GM08714 (cell line): ENCODE results near the gene RGL2.

Source experiments
- H3K4me3 ChIP-seq: fragments of 200-500 bp; sonication (Bioruptor generic); 2 replicates; pipeline ENCODE4 v1.5.1; 2014; ENCODE audit warnings: mild to moderate bottlenecking, low read length, inconsistent platforms
- ZNF274 ChIP-seq: IDR thresholded peaks from 2 replicates; pipeline ENCODE4 v1.6.1; 2012; ENCODE audit warnings: mild to moderate bottlenecking, low read depth, low read length

The RGL2 gene

DNA sequence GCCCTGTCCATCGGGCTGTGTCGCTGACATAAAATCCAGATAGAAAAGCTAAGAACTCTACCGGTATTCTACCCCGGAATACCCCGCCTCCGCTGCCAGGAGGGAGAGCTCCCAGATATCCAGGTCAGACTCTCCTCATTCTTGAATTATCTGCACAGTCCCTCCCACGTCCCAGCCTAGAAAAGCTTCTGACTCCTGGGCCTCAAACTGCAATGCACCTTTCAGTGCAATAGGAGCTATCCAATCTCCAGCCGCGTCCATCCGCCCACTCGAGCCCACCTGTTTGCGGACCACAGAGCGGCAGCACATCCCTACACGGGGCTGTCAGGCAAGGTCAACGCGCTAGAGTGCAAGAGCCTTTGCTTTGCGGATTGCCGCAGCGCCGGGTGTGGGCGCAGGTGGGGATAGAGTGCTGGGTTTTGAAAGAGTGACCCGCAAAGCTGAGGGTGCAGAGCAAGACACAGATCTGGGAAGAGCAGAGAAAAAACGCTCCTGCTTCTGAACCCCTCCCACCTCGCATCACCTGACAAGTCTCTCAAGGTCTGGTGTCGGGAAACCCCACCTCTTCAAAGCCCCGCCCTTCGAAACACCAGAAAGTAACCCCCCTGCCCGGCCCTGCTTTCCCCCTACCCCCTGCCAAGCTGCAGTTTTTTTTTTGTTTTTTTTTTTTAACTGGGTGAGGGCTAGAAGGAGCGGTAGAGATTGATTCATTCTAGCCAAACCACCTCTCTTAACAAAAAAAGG, 13.8 kb upstream of the RGL2 start:
- TF ChIP-seq ZNF274, result no peak
- H3K4me3 ChIP-seq, result peak overlapping the region; percentile 84

DNA sequence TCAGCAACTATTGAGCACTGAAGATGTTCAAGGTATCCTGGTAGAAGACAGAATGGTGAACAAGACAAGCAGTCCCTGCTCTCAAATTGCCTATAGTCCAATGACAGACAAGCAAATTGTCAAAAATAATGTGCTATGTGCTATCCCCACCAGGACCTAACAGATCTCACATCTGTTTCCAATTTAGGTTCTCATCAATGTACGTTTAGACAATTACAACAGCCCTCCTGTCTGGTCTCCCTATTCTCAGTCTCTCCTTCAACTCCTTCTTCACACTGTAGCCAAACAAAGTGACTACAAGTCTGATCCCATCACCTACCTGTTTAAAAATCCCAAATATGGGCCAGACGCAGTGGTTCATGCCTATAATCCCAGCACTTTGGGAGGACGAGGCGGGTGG, 7.6 kb upstream of the RGL2 start:
- TF ChIP-seq ZNF274, result no peak
- no peak overlapping the region for H3K4me3 ChIP-seq

DNA sequence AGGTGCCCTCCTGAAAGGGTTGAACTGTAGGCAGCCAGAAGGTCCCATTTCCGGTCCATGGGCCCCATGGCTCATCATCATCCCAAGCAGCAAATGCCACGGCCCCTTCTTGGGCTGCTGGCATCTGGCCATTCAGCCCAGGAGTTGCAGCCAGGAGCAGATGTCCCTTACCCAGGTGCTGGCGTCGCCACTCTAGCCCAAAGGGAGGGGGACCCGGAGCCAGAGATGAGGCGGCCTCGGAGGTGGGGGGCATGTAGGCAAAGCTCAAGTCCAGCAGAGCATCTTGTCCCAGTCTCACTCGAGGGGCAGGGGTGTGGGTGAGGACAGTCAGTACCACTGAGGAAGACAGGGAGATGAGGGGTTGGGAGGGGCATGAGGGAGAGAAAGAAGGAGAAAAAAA, 6.3 kb upstream of the RGL2 start:
- H3K4me3 ChIP-seq, result no peak overlapping the region
- TF ChIP-seq ZNF274, result no peak

DNA sequence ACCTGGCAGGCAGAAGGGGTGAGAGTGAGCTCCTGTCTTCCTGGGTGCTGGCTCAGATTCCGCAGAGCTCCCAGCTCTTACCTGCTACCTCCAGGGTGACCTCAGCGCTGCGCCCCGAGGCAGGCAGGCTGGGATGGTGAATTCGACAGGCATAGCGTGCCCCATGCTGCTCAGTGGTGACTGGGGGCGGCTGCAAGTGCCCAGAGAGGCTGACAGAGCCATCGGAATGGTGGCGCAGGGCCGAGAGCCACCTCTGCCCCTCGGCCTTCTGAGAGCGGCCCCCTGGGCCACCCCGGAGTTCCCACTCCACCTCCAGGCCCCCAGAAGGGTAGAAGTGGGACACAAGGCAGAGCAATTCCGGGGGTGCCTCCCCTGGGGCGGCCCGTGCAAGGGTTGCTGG, 5.5 kb upstream of the RGL2 start:
- H3K4me3 ChIP-seq, result no peak overlapping the region
- TF ChIP-seq ZNF274, result no peak

DNA sequence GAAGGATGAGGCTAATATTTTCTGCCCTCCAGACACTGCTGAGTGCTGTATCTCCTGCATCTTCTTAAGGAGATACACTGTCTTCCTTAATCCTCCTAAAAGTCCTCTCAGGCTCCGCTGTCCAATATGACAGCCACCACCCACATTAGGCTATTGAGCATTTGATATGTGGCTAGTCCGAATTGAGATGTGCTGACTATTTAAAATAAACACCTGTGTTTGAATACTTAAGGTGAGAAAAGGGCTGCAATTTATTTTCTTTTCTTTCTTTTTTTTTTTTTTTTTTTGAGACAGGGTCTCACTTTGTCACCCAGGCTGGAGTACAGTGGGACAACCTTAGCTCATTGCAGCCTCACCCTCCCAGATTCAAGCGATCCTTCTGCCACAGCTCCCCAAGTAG, 3.1 kb upstream of the RGL2 start:
- TF ChIP-seq ZNF274, result no peak
- H3K4me3 ChIP-seq, result no peak overlapping the region

DNA sequence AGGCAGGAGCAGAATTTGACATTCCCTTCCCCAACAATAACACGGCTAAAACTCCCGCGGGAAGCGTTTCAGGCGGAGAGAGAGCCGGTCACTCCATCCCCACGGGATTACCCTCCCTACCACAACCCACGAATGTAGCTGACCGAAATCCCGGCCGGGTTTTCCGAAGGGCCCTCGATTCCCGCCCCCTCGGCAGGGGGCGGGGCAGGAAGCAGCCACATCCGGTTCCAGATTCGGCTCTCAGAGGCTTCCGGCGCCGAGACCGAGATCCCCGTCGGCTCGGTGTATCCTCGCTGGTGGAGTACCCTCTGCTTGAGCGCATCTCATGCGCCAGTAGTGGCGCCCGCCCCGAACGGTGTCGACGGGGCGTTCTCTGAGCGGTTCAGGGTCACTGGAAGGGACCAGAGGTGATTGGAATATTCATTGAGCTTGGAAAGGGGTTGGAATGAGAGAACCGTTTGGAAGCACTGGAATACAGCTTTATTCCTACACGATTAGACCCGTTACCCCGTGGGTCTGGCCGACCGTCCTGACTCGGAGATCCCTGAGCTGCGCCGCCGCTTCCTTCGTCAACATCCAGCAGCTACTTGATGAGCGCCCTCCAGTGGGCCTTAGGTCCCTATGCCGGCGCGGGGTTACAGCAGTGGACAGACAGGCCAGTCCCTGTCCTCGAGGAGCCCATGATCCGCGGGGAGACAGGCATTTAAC, 649 bp upstream of the RGL2 start:
- H3K4me3 ChIP-seq, result peak overlapping the region; percentile 72
- no peak for TF ChIP-seq ZNF274

DNA sequence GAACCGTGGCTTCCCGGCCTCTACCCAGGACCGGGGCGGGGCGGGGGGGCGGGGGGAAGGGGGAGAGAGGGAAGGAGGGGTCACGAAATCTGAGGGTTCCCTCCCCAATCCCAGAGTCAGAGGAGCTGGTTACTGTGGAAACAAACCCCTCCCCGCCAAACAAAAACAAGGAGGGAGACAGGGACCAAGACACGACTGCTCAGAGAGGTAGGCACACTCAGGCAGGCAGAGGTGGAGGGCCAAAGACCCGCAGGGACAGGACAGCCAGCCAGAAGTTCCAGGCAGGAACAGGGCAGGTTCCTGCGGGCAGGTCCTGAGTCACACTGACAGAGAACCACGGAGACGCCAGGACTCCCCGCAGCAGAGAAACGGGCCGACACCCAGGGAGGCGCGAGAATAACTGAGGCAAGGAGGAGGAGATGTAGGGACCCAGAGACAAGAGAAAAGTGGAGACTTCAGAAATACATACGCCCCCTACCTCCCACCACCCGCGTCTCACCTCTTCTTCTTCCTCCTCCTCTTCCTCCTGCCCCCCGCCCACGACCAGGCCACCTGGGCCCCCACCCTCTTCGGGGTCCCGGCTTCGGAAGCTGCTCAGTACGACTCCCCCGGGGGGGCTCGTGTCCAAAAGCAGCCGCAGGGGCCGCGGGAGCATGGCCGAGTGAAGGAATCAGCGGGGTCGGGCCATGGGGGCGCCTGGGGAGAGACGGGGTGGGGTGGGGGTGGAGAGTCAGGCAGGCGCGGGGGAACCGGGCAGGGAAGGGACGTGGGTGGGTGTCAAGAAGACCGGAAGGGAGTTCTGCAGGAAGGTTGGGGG, 578 bp downstream of the RGL2 start:
- H3K4me3 ChIP-seq, result peak overlapping the region; percentile 72
- TF ChIP-seq ZNF274, result no peak

DNA sequence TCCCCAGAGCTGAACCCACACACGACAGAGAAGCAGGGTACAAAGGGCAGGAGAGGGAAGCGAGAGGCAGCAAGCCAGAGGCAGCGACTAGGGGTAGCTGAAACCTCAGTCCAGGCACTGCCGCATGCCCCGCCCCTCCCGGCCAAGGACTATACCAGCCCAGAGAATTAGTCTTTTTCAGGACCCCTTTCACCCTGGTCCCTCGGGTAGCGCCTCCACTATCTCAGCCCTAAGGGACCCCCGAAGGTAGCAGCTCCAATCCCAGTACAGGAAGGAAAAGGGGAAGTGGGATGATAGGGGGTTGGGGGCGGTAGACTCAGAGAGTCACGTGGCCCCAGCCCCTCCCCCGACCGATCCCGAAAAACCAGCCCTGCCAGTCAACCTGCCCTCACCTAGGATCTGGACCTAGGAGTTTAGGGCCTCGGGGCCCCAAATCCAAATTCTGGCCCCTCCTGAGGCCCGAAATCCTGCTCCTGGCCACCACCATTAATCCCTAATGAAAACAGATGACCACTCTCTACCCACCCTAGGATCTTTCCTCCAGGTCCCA, 1.3 kb downstream of the RGL2 start:
- TF ChIP-seq ZNF274, result no peak
- peak overlapping the region; percentile 50; the same call in 1 of the 2 replicates for H3K4me3 ChIP-seq

DNA sequence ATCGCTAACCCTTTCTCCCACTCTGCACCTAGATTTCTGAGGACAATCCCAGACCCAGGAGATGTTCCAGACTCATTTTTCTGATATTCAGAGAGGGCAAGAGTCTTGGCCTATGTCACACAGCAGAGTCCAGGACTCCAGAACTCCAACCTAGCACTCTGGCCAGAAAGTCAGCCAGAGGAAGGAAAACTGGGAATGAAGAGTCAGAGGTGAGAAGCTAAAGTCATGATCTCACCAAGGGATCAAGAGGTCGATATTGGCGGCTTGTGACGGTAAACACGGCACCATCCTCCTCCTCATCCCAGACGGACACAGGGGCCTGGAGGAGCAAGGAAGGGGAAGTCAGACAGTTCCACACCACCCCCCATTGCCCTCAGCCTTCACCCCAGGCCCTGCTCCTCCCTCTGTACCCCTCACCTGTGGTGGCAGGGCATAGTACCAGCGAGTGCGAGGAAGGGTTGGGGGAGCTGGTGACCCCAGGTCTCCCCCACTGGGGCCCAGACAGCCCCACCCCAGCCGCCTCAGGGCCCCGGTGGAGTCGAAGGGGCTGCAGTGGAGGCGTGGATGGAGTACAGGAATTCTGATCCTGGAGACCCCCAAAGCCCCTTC, 1.8 kb downstream of the RGL2 start:
- no peak overlapping the region; the same call in 1 of the 2 replicates for H3K4me3 ChIP-seq
- no peak for TF ChIP-seq ZNF274

DNA sequence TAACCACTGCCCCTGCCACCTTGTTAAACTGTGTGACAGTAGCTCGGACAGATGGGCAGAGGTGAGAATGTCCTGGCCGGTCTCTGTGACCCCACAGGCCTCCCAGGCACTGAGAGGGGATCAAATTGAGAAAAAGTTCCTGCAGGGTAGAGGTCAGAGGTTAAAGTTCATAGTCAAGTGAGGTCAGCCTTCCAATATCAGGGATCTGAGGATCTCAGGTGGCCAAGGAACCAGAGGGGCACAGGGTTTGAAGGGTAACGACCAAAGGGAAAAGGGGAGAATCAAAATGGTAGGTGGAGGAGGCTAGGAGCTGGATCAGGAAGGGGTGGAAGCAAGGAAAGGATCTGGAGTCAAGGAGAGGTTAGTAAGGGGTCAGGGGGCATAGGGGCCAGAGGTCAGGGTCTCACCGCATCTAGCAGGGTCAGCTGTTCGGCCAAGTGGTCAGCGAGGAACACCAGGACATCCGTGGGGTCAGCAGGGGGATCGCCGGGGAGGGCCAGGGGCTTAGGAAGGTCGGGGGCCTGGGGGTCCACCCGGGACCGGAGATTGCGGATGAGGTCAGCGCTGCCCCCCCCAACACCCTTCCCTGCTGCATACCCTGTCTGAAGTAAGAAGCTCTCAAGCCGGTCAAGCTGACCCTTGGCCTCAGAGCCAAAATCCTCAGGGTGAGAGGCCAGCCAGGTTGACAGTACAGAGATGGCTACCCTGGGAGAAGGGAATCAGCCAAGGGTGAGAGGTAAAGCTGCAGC, 2.9 kb downstream of the RGL2 start:
- TF ChIP-seq ZNF274, result no peak
- no peak overlapping the region for H3K4me3 ChIP-seq

DNA sequence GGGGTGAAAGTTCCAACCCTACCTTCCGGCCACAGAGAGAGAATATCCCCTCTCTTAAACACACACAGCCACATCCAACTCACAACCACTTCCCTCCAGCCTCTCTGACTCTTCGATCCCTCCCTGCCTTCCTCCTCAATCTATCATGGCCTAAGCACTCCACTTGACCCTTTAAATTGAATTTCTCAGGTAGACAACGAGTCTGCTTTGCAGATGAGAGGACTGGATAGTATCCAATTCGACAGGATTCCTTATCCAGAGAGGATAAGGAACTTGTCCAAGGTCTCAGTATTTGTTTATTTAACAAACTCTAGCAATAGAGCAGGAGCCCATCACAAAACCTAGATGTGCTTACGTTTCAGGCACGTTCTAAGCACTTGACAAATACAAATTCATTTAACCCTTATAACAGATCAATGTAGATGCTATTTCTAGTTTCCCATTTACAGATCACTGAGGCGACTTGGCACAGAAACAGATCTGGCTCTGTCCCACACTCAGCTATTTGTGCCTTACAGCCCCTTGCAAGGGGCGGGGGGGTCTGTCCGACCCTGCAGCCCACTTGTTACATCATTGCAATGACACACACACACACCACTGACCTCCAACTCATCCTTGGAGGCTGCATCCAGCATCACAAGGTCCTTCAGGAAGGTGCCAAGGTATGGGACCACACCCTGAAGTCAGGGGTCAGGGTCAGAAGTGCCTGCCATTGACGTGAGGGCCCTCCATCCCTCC, 4.5 kb downstream of the RGL2 start:
- no peak overlapping the region for H3K4me3 ChIP-seq
- TF ChIP-seq ZNF274, result no peak

DNA sequence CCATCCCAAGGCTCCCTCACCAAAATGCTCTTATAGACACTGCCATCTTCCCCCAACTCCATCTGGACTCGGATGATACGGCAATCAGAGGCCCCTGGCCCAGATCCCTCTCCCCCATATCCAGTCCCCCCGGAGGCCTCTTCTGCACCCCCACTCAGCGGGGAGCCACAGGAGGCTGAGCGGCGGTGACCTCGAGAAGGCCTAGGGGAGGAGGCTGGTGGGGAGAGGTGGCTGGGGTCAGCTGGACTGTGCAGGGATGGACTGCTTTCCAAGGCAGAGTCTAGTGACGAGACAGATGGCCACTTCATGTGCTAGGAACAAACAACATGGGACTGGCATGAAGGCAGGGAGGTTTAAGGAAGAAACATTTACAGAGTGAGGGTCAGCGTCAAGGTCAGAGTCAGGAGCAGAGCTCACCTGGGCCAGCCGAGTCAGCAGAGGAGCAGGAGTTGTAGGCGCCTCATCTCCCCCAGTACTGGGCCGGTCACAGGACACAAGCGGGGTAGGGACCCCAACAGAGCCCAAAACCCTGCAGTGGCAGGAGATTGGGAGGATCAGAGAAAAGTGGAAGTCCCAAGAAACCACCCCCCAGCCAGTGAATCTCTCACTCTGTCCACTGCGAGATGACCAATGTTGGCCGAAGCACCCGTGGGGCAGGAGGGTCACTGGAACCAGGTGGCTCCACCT, 5.6 kb downstream of the RGL2 start:
- H3K4me3 ChIP-seq, result no peak overlapping the region
- no peak for TF ChIP-seq ZNF274

DNA sequence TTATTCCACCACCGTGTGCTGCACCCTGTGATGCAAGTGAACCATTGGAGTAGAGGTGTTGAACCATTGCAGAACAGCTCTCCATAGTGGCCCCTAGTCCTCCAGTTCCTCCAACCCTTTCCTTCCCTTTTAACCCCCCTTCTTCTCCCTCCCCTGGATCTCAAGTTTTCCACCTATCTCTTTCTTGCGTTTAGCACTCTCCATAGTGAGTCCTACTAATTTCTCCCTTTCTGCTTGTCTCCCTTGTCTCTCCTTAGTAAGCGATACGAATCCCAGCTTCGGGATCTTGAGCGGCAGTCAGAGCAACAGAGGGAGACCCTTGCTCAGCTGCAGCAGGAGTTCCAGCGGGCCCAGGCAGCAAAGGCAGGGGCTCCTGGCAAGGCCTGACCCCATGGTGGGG, 8.3 kb downstream of the RGL2 start:
- H3K4me3 ChIP-seq, result peak overlapping the region; percentile 83
- no peak for TF ChIP-seq ZNF274
